Measurements from ENCODE around the gene ATP1A4.

DNA sequence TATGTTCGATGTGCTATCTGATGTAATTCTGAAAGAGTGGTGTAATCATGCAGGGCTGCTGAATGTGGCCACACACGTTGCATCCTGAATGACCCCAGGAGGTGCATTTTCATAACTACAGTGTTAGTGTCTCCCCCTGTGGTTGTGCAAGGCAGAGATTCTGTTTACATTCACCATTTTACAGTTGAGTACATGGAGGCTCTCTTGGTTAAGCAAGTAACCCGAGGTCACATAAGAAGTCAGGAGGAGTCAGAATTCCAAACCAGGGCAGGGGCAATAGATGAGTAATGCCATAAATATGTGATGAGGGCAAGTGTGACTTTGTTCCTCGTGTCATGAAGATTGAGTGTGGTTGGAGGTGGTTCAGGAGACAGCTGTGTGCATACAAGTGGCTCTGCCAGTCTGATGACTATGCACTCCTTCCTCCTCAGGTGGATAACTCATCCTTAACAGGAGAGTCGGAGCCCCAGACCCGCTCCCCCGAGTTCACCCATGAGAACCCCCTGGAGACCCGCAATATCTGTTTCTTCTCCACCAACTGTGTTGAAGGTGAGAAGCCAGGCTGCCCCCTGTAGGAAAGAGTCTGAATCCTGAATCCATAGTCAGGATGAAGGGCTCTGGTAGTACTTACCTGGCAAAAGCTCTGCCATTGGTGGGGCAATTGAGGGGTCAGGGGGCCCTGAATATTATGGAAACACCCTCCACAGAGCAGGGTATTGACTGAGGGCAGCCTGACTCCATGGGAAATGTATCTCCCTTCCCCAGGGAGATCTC, 26.5 kb upstream of the ATP1A4 start:
- TF ChIP-seq CTCF (IDR thresholded peaks at IDR 0.05): no peak
- no peak for TF ChIP-seq POLR2A (IDR thresholded peaks at IDR 0.05)

Measured in uterus (tissue), 2 donors.